Activated T-helper 9 cell treated with anti-CD3 and anti-CD28 coated beads, Interleukin-2, amount 50 U/mL, for 16 hours (primary cell): ENCODE results near the gene LRP4.

Experiments
- DNase-seq: peaks from one replicate; pipeline ENCODE4 v3.0.0-alpha.2; 2020; ENCODE audit warnings: low read depth

The LRP4 gene

DNA sequence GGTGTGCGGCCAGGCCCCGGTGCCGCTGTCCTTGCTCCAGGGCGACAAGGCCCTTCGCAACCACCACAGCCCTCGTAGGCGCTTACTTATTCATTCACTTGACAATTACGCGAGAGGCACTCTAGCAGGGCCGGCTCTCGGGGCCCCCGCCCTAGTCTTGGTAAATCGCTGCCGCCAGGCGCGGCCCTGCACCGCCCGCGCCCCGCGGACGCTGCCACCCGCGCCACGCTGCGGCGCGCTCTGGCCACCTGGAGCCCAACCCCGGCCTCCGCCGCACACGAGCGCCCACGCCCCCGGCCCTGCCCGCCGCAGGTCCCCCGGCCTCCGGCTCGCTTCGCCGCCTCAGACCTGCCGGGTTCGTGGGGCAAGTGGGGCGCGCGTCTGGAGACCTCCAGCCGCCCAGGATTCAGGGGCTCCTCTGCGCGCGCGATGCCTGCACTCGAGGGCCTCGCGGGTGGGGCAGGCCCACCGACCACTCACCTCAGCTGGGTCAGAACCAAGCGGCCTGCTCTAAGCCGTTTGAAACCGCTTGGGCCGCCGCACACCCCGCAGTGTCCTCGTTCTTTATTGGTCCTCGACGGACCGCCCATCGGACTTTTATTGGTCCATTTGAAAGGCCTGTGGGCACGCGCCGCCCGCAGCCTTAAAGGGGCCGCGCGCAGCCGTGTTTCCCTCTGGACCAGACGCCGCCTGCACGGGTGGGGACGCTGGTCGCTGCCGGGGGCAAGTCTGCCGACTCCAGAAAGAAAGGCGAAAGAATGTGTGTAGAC lies 72.4 kb downstream of the LRP4 start, which contains the start of gene CKAP5:
Gene CKAP5 (minus strand): TSS at position 541 of the 770 bp plus-strand sequence. CDS start 25,049 bp downstream, outside the sequence.
- DNase-seq, result peak; percentile 80

- DNase-seq, result no peak
Observed at GRCh38 chr11:46845440-46845739, 73.0 kb downstream of the LRP4 start.

DNA sequence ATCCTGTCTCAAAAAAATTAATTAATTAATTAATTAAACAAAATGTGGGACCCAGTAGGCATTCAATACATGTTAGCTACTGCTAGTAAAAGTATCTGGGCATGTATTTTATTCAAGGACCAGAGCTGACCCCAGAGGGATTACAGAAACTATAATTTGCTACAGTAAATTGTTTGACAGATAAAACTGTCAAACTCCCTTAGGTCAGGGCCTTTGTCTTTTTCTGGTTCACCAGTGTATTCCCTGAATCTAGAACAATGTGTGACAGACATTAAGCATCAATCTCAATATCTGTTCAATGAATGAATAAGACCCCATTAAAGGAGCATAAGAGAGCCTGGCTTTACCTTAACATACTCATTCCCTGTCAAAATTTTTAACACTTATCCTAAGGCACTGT lies 78.2 kb downstream of the LRP4 start:
- DNase-seq, result no peak

DNA sequence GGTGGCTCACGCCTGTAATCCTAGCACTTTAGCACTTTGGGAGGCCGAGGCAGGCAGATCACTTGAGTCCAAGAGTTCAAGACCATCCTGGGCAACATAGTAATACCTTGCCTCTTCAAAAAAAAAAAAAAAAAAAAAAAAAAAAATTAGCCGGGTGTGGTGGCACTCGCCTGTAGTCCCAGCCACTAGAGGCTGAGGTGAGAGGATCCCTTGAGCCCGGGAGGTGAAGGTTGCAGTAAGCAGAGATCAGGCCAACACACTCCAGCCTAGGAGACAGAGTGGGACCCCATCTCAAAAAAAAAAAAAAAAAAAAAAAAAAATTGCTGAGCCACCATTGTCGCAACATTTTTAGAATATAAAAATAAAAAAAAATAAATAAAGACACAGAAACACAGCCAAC lies 79.8 kb downstream of the LRP4 start:
- no peak for DNase-seq

DNA sequence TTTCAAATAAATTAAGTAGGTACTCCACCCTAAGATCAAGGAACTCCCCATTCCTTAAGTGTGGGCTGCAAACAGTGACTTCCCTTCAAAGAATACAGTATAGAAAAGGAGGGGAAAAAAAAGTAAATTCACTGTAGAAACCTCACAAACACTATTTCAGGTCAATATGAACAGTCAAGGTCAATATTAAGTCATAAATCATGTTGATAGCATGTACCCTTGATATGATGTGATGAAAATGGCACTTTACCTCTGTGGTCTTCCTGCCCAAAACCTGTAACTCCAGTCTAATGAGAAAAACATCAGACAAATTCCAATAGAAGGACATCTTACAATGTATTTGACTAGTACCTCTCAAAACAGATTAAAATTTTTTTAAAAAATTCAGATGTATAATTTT lies 80.5 kb downstream of the LRP4 start:
- no peak for DNase-seq

DNA sequence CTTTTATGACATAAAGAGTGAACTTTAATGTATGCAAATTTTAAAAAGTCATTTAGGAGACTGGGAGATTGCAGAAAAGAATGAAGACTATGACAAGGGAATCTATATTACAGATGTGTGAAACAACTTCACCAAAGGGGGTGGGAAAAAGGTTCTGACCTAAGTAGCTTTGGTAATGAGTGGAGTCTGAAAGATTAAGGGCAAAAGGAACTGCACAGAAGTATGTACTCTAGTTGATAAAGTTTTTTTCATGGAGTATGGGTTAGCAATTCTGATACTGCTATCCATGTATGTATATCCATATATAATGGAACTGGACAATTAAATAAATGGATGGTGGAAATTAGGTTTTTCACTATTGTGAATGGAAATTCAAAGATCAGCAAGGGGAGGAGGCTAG lies 81.5 kb downstream of the LRP4 start:
- DNase-seq, result no peak

GRCh38 chr11:46836431-46836830 lies 81.9 kb downstream of the LRP4 start:
- DNase-seq, result no peak

DNA sequence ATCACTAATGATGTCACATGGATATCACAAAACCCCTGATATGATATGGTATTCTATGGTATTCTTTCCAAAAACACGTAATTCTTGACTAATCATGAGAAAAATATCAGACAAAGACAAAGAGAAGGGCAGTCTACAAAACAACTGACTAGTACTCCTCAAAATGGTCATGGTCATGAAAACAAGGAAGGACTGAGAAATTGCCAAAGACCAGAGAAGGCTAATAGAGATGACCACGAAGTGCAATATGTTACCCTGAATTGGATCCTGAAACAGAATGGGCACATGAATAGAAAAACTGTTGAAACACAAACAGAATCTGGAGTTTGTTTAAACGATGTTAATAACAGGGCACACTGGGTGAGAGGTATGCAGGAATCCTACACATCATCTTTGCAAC lies 82.5 kb downstream of the LRP4 start:
- DNase-seq, result no peak

DNA sequence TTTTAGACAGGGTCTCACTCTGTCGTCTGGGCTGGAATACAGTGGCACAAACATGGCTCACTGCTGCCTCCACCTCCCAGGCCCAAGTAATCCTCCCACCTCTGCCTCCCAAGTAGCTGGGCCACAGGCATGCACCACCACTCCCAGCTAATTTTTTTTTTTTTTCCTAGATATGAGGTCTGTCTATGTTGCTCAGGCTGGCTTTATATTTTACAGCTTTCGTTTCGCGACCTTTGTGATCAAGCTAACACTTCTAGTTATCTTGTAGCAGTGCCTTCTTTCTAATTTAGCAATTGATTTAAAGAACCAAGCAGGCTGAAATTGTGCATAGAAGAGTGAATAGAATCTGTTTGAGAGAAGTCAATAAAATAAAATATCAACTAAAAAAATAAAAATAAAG lies 83.5 kb downstream of the LRP4 start:
- no peak for DNase-seq

DNA sequence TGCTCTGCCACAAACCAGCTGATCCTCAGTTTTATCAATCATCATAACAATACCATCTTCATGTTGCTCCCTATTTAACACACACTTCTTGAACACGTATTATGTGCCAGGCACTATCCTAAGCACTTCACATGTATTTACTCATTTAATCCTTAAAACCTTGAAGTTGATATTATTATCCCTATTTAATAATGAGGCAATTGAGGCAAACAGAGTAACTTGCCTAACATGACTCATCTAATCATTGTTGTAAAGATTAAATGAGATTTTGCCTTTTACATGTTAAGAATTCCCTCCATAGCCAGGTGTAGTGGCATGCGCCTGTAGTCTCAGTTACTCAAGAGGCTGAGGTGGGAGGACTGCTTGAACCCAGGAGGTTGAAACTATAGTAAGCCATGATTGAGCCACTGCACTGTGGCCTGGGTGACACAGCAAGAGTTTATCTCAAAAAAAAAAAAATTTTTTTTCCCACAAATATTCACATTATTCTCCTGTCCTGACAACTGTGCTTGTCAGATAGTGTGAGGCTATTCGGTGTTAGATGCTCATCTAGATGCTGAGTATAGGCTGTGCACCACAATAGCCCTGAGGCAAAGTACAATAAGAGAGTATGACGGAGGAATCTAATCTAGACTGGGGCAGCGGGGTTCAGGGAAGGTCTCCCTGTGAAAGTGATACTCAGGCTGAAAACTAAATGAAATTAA lies 85.7 kb downstream of the LRP4 start:
- no peak for DNase-seq

GRCh38 chr11:46827995-46828394 lies 90.4 kb downstream of the LRP4 start:
- DNase-seq, result no peak

DNA sequence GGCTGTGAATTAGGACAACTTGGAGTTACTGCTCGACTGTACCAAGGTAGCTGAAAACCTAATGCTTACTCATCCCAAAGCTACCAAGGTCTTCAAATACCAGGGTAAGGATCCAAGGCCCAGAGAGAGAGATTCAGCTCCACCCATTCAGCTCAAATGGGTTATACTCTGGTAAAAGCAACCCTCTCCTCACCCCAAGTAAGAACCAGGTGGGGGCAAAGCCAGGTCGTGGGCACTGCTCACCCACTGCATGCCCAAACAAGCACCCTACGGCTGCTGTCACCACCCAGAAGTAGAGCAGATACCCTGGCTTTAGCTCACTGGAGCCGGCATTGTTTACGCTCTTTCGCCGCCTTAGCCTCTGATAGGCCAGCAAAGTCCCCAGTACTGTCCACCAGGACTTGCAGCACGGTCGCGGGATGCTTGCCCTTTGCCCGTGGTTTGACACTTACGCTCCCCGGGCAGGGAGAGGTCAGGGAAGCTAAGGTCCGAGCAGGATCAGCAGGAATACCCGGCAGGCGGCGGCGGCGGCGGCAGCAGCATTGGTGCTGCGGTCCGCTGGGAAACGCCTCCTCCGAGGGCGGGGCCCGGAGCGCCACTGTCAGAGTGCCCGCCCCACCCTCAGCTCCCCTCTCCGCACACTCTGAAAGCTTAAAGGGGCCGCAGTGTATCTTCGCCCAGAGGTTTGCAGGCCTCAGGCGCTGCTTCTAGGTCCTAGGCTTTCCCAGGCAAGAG lies 91.9 kb downstream of the LRP4 start:
- DNase-seq, result peak; percentile 49

DNA sequence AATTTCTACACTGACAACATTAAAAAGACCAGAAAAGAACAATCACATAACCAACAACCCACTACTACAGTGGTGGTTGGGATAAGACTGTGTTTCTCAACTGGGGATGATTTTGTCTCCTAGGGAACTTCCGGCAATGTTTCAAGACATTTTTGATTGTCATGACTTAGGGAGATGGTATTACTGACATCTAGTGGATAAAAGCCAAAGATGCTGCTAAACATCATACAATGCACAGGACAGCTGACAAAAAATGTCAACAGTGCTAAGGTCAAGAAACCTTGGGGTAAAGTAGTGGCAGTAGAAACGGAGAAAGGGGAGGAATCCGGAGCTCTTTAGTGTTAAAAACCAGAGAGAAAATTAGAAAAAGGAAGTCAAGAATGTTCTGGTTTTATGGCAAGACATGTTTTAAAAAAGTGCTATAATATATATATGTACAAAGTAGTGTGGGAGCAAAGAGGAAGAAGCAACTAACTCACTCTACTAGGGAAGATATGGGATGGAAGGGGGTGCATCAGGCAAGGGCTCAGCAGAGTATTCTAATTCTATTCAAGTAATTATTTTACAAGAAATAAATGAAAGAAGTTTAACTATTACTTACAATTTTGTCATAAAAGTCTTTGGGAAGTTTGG lies 109.4 kb downstream of the LRP4 start:
- no peak for DNase-seq
